ENCODE data around the gene LMAN2. TPM values are rescaled to one million over a fixed set of nuclear protein-coding genes. Genes with fewer than 3 reads are reported as not detected.
A peak's percentile ranks its signal among the peaks of the same experiment; 100 is the strongest.

LMAN2 gene
- total RNA-seq, 3 donors from 2014 or later: 91.9 to 150 (median 139) TPM

DNA sequence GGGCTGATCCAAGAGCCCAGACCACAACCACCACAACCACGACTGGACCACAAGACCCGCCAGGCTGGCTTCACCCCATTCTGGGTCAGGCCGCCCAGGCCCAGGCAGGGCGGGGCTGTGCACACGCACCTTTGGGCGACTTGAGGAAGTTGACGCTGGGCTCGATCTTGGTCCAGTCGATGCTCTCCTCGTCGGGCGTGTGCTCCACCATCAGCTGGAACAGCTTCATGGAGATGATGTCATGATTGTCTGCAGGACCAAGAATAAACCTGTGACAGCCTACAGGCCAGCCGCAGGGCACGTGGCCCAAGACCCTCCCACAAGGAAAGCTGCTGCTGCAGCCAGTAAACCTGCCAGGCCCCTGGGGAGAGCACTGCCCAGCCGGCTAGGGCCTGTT lies 17.3 kb downstream of the LMAN2 start:
- ATAC-seq: no peak
- H3K36me3 ChIP-seq (ENCODE audit: low read depth): peaks cover 8% of the 10 kb centered on the region
- intact Hi-C loops (cut with DNase I, micrococcal nuclease): no loop called here
- no peaks in the 10 kb centered on the region for H3K9me3 ChIP-seq
- no peak overlapping the region for H3K4me3 ChIP-seq
- peak in 1 of 3 donors; percentile 12 for DNase-seq
- TF ChIP-seq, protein P1, sequence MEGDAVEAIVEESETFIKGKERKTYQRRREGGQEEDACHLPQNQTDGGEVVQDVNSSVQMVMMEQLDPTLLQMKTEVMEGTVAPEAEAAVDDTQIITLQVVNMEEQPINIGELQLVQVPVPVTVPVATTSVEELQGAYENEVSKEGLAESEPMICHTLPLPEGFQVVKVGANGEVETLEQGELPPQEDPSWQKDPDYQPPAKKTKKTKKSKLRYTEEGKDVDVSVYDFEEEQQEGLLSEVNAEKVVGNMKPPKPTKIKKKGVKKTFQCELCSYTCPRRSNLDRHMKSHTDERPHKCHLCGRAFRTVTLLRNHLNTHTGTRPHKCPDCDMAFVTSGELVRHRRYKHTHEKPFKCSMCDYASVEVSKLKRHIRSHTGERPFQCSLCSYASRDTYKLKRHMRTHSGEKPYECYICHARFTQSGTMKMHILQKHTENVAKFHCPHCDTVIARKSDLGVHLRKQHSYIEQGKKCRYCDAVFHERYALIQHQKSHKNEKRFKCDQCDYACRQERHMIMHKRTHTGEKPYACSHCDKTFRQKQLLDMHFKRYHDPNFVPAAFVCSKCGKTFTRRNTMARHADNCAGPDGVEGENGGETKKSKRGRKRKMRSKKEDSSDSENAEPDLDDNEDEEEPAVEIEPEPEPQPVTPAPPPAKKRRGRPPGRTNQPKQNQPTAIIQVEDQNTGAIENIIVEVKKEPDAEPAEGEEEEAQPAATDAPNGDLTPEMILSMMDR (IDR thresholded peaks at IDR 0.05): no peak
- no peaks in the 10 kb centered on the region for H3K4me1 ChIP-seq (ENCODE audit: low read depth)

DNA sequence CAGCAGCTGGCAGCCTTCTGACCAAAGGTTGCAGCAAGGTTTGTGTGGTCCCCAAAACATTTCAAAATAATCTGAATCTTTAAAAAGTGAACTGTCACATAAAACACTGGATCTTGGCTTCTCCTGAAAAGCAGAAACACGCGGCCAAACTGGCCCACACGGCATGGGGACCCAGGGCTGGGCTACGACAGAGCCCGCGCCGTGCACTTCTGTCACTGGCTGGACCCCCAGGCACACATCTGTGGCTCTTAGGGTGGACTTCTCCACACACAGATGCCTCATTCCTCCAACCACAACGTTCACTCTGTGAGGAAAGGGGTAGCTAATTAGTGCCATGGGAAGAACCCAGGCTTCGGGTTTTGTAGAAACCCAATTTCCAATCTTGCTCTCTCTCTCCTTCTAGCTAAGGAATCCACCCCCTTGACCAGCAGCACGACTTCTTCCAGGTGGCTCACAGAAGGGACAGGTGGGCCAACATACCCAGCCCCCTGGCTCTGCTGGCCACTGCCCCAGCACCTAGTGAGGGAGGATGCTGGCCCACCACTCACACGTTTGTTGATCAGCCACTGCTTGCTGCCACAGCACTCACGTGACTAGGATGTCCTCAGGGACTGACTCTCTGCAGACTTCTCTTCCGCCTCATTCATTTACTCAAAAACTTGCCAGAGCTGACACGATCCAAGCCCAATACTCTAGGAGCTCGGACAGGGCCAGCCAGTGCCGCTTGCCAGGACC lies 17.9 kb downstream of the LMAN2 start:
- intact Hi-C loops (cut with DNase I, micrococcal nuclease): no loop called here

GRCh38 chr5:177332896-177333260 lies 18.6 kb downstream of the LMAN2 start:
- ATAC-seq (no peak), DNase-seq (peak in 1 of 3 donors; percentile 25)
- no peaks in the 10 kb centered on the region for H3K4me1 ChIP-seq (ENCODE audit: low read depth)
- H3K9me3 ChIP-seq: no peaks in the 10 kb centered on the region
- no peak overlapping the region for H3K4me3 ChIP-seq
- H3K36me3 ChIP-seq (ENCODE audit: low read depth): peaks cover 3% of the 10 kb centered on the region
- TF ChIP-seq, protein P1 (IDR thresholded peaks at IDR 0.05): no peak
- intact Hi-C loops (cut with DNase I, micrococcal nuclease): no loop called here

More for the DNA sequence above, 17.9 kb downstream of the LMAN2 start:
- TF ChIP-seq, protein P1 (IDR thresholded peaks at IDR 0.05): no peak
- no peaks in the 10 kb centered on the region for H3K4me1 ChIP-seq (ENCODE audit: low read depth)
- ATAC-seq (no peak), DNase-seq (peak in 1 of 3 donors; percentile 3)
- no peaks in the 10 kb centered on the region for H3K9me3 ChIP-seq
- peaks cover 8% of the 10 kb centered on the region for H3K36me3 ChIP-seq (ENCODE audit: low read depth)
- no peak overlapping the region for H3K4me3 ChIP-seq

GRCh38 chr5:177332031-177332895 lies 19.2 kb downstream of the LMAN2 start:
- no peaks in the 10 kb centered on the region for H3K4me1 ChIP-seq (ENCODE audit: low read depth)
- H3K4me3 ChIP-seq: no peak overlapping the region
- ATAC-seq (no peak), DNase-seq (peak in 1 of 3 donors; percentile 21)
- intact Hi-C loops (cut with DNase I, micrococcal nuclease): no loop called here
- peaks cover 3% of the 10 kb centered on the region for H3K36me3 ChIP-seq (ENCODE audit: low read depth)
- H3K9me3 ChIP-seq: no peaks in the 10 kb centered on the region
- TF ChIP-seq, protein P1 (IDR thresholded peaks at IDR 0.05): no peak

- no peaks in the 10 kb centered on the region for H3K9me3 ChIP-seq
- intact Hi-C loops (cut with DNase I, micrococcal nuclease): no loop called here
- peak in 1 of 3 donors; percentile 21 for DNase-seq
- H3K4me3 ChIP-seq: no peak overlapping the region
- peaks cover 3% of the 10 kb centered on the region for H3K4me1 ChIP-seq (ENCODE audit: low read depth)
- H3K36me3 ChIP-seq (ENCODE audit: low read depth): no peaks in the 10 kb centered on the region
- no peak for ATAC-seq
- TF ChIP-seq, protein P1 (IDR thresholded peaks at IDR 0.05): no peak
Measured at GRCh38 chr5:177330991-177331842, 20.3 kb downstream of the LMAN2 start.
